GM12873 (cell line): ENCODE data around the gene UNKL.

Experiments used
- TF ChIP-seq, protein P1 (sequence below): IDR thresholded peaks from 2 replicates; pipeline ENCODE4 v1.5.1; 2012; ENCODE audit warnings: low read depth, mild to moderate bottlenecking, moderate library complexity, low read length, control low read depth; ENCODE audit not compliant: insufficient read depth; ENCODE audit errors: missing control alignments

UNKL gene

DNA sequence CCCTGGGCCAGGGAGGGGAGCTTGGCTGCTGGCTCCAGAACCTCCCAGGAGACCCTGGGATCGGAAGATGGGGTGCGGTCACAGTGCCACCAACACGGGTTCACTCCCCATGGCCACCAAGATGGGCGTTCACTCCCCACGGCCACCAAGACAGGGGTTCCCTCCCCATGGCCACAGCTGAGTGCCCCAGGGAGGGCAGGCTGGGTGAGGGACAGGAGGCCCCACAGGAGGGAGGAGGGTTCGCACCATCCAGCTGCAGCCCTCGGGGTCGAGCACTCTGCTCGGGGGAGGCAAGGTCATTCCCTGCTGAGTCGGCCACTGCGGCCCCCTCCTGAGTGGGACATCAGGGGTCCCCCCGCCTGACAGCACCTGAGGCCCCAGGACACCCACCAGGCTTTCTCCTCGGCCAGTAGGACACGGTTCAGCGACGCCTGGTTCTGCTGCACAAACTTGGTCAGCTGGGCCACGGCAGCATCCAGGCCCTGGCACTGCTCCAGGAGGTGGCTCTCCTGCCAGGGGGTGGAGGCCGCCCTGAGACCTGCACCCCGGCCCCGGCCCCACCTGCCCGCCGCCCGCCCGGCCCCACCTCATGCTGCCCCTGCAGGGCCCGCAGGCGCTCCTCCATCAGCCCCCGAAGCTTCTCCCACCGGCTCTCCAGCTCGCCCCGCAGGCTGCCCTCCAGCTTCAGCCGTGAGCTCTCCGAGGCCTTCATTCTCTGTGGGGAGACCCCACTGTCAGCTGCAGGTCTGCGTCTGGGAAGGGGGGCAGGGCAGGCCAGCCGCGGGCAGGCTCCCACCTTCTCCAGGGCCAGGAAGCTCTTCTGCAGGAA lies 23.9 kb upstream of the UNKL start:
- TF ChIP-seq, protein P1, sequence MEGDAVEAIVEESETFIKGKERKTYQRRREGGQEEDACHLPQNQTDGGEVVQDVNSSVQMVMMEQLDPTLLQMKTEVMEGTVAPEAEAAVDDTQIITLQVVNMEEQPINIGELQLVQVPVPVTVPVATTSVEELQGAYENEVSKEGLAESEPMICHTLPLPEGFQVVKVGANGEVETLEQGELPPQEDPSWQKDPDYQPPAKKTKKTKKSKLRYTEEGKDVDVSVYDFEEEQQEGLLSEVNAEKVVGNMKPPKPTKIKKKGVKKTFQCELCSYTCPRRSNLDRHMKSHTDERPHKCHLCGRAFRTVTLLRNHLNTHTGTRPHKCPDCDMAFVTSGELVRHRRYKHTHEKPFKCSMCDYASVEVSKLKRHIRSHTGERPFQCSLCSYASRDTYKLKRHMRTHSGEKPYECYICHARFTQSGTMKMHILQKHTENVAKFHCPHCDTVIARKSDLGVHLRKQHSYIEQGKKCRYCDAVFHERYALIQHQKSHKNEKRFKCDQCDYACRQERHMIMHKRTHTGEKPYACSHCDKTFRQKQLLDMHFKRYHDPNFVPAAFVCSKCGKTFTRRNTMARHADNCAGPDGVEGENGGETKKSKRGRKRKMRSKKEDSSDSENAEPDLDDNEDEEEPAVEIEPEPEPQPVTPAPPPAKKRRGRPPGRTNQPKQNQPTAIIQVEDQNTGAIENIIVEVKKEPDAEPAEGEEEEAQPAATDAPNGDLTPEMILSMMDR = no peak

DNA sequence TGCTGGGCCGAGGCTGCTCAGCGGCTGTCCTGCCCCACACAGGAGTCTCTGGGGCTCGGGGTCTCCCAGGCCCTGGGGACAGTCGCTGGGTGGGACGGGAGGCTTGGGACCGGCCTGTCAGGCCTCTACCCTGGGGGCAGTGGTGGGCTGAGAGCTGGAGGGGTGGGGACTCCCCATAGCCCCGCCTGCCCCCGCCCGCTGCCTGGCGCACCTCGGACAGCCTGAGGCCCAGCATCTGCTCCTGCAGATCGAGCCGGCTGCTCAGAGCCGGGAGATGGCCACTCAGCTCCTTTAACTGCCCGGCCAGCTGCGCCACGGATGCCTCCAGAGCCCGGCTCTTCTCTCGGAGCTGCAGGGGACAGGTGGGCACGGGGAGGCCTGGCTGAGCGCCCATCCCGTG lies 23.1 kb upstream of the UNKL start:
- TF ChIP-seq, protein P1 = no peak

DNA sequence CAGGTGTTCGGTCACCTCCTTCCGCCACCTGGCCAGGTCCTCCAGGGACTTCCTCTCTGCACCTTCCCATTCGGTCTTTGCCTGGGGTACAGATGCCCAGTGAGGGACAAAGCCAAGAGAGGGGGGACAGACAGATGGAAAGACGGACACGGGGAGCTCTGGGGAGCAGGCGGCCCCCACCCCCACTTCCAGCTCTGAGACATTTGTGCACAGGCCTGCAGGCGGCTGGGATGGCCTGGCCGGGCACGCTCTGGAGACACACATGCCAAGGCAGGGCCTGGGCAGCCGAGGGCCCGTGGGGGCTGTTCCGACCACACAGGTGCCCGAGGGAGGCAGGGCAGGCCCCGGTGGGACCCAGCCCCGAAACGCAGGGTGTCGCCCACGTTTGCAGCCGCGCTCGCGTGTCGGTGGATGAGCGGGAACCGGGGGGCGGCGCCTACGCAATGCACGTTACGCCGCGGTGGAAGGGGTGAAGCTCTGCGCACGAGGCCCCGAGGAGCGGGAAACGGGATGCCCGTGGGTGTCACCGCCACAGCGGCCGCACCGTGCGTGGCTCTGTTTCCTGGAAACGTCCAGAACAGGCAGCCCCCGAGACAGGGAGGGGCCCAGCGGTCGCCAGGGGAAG lies 22.3 kb upstream of the UNKL start:
- TF ChIP-seq, protein P1 = no peak

DNA sequence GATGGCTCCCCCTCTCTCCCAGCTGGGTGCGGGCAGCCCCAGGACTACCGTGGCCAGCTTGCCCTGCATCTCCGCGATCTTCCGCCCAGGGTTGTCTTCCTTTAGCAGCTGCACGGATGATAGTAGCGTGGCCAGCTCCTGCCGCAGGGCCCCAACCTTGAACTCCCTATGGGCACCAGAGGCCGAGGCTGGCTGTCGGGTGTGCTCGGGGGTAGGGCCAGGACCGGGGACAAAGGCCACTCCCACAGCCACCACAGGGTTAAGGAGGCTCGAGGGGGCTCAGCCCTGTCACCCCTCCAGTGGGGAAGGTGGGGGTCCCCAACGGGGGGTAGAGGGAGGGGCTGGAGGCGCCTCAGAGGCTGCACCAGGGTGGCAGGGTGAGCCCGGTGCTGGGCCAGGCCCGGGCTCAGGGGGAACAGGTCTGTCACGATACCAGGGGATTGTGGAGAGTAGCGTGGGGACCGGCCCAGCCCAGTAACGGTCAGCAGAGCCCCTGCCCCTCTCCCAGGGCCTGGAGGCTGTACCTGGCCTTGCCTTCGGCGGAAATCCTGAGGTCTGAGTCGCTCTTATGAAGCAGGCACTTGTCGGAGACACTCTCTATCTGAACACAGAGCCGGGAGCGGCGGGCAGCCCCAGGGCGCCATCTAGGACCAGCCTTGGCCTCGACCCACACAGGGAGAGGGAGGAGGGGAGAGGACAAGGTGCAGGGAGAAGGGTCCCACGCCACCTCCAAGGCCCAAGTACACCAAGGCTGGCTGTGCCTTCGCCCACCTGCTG lies 21.6 kb upstream of the UNKL start:
- TF ChIP-seq, protein P1 = no peak

DNA sequence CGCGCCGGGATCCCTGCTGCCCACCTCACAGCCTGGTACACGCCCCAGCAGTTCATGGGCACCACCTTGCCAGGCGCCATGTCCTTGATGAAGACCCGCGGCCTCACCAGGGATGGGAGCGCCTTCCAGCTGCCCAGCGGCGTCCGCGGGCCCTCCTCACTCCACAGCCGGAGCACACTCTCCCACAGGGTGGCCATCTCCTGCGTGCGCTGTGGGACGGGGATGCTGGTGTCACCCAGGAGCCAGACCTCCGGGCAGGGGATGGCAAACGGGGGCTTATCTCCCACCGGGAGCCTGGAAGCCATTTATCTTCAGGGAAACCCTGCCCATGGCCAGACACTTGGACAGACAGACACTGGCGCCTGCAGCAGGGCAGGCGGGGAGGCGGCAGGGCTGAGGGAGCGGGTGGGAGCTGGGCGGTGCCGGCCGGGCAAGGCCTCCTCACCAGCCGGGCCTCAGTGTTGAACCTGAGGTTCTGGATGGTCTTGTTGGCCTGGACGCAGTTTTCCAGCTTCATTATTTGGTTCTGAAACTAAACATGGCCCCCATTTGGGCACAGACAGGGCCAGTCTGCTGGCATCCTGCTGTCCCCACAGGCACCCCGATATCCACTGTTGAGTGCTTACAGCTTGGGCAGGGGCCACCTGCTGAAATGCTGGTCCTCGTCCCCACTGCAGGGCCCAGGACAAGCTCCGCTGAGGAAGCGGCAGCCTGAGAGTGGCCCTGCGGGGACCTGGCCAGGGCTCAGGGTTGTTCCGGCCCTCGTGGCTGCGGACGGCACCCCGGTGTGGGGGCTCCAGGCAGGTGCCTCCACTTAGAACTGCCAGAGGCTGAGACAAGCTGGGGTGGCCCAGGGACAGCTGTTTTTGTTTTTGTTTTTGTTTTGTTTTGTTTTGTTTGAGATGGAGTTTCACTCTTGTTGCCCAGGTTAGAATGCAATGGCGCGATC lies 20.4 kb upstream of the UNKL start:
- TF ChIP-seq, protein P1 = no peak

DNA sequence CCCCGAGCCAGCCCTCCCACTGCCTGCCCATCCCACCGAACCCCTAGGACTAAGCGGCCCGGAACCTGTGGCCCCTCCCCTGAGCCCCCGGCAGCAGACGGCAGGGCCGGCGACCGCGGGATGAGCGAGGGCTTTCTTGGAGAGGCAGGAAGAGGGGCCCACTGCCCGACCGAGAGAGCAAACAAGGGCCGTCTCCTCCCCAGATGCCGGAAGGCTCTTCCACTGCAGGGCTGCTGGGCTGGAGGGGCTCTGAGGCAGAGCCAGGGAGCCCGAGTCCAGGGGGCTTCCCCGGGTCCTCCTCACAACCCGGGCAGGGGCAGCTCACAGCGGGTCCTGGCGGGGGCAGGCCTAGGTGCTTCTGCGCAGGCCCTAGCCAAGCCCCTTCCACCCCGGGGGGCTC lies 19.3 kb upstream of the UNKL start:
- TF ChIP-seq, protein P1 = no peak
